HG03378 (cell line): Measurements from ENCODE around the gene TLE2.

Source experiments
- ATAC-seq: cut with Tn5 transposase; IDR thresholded peaks from one replicate; pipeline ENCODE4 v1.9.1; 2021; ENCODE audit warnings: mild to moderate bottlenecking, moderate library complexity; ENCODE audit not compliant: unreplicated experiment

The TLE2 gene

DNA sequence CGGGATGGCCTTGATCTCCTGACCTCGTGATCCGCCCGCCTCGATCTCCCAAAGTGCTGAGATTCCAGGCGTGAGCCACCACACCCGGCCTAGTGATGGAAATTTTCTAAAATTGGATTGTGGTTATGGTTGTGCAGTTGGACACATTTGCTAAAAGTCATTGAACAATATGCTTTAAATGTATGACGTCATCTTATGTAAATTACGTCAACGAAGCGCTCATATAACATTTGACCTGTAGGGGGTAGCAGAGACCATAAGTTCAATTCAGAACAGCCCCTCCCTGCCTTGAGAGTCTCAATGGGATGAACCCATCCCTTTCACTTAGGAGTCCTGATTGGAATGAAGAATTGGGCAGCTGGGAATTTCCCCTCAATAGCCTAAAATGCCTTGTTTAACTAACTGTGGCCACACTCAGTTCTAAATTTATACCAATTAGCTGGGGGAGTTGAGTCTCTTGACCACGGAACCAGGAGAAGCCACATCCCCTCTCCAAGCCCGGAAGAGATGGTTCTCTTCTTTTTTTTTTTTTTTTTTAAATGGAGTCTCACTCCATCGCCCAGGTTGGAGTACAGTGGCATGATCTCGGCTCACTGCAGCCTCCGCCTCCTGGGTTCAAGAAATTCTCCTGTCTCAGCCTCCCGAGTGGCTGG, 66.9 kb downstream of the TLE2 start:
- no peak for ATAC-seq

DNA sequence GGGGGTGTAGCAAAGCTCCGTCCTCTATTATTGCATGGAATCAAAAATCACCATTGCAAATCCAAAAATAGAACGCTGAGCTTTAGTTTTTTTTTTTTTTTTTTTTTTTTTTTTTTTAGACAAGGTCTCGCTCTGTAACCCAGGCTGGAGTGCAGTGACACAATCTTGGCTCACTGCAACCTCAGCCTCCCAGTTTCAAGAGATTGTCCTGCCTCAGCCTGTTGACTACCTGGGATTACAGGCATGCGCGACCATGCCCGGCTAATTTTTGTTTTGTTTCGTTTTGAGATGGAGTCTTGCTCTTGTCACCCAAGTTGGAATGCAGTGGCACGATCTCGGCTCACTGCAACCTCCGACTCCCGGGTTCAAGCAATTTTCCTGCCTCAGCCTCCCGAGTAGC, 69.0 kb downstream of the TLE2 start:
- no peak for ATAC-seq

GRCh38 chr19:2957160-2957559, 71.9 kb downstream of the TLE2 start:
- no peak for ATAC-seq

DNA sequence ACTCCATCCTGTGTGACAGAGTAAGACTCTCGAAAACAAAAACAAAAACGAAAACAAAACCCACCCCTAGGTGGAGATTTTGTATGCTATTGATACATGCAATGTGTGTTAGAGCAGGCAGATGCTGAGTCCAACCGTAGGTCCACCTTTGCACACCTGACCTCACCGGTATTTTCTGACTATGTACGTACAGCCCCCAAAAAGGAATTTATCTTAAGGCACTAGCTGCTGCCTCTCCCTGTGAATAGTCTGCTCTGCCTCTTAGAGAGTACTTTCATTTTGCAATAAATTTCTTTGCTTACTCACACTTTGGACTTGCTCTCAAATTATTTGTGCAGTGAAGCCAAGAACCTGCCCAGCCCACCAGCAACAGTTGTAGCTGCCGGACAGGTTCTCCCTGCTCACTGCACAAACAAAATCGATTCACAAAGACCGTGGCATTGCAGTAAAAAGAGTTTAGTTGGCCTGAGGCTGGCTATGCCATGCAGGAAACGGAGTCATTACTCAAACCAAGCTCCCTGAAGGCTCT, 76.1 kb downstream of the TLE2 start:
- no peak for ATAC-seq

GRCh38 chr19:2950286-2951124, 78.6 kb downstream of the TLE2 start:
- peak; percentile 85 for ATAC-seq

DNA sequence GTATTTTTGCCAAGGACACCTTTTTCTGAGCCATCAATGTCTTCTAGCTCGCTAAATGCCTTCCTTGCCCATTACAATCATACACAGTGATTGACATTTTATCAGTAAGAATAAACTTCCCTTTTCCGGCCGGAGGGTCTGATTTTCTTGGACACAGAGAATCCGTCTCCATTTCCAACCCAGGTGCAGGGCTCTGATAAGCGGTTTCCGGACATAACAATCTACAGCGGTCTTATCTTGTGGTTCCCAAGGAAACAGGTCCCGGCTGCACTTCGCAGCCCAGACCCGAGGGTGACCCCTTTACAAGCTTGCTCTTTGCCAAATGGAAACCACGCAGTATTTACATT, 79.2 kb downstream of the TLE2 start:
- no peak for ATAC-seq
